Smooth muscle cell (in vitro differentiated cells): ENCODE data around the gene TTLL10. TPM values are rescaled to one million over a fixed set of nuclear protein-coding genes. Genes with fewer than 3 reads are reported as not detected.

ENCODE experiments used
- DNase-seq: peaks from one replicate; lab custom pipeline; 2025; ENCODE audit not compliant: unreplicated experiment; lab: John Stamatoyannopoulos, UW
- H2AFZ ChIP-seq: fragments of 200-600 bp; sonication (generic); 2 replicates; pipeline ENCODE4 v1.6.0; 2016; ENCODE audit warnings: antibody characterized with exemption, low read depth, mild to moderate bottlenecking
- H3F3A ChIP-seq: fragments of 200-600 bp; sonication (generic); 2 replicates; pipeline ENCODE4 v1.6.0; 2017; ENCODE audit warnings: antibody characterized with exemption, low read depth
- H3K27ac ChIP-seq: fragments of 200-600 bp; sonication (generic); 2 replicates; pipeline ENCODE4 v1.5.1; 2016; ENCODE audit warnings: low read depth, mild to moderate bottlenecking
- H3K27me3 ChIP-seq: fragments of 200-600 bp; sonication (generic); 2 replicates; pipeline ENCODE4 v1.6.1; 2016; ENCODE audit warnings: low read depth, mild to moderate bottlenecking
- H3K36me3 ChIP-seq: fragments of 200-600 bp; sonication (generic); 2 replicates; pipeline ENCODE4 v1.5.1; 2016; ENCODE audit warnings: low read depth
- H3K4me1 ChIP-seq: fragments of 200-600 bp; sonication (generic); 2 replicates; pipeline ENCODE4 v1.5.1; 2016; ENCODE audit warnings: low read depth
- H3K4me2 ChIP-seq: fragments of 200-600 bp; sonication (generic); 2 replicates; pipeline ENCODE4 v1.6.0; 2016; ENCODE audit warnings: mild to moderate bottlenecking
- H3K4me3 ChIP-seq: fragments of 200-600 bp; sonication (generic); 2 replicates; pipeline ENCODE4 v1.5.1; 2016; ENCODE audit warnings: mild to moderate bottlenecking
- H3K79me2 ChIP-seq: fragments of 200-600 bp; sonication (generic); 2 replicates; pipeline ENCODE4 v1.6.0; 2016; ENCODE audit warnings: low read depth, mild to moderate bottlenecking
- H3K9ac ChIP-seq: fragments of 200-600 bp; sonication (generic); 2 replicates; pipeline ENCODE4 v1.6.0; 2016; ENCODE audit warnings: low read depth
- H3K9me3 ChIP-seq: fragments of 200-600 bp; sonication (generic); replicated peaks from 2 replicates; pipeline ENCODE4 v1.5.1; 2016; ENCODE audit warnings: low read depth
- H4K20me1 ChIP-seq: fragments of 200-600 bp; sonication (generic); 2 replicates; pipeline ENCODE4 v1.6.0; 2016; ENCODE audit warnings: low read depth
- WGBS: methylation state at CpG from one replicate; pipeline ENCODE4 v1.1.7; 2016; ENCODE audit warnings: low lambda C conversion rate; 5-methylcytosine and 5-hydroxymethylcytosine counted together
- polyA plus RNA-seq: library from polyadenylated mRNA; unstranded; fragments of >200 nt; fragmentation: Nextera tagmentation; extraction: Ambion mirVana; gene quantifications from 2 replicates; pipeline ENCODE4 v1.2.1, GENCODE V29; 2016
- total RNA-seq: library from RNA; depleted of rRNA; stranded (reverse); fragments of >200 nt; gene quantifications from 2 replicates; pipeline ENCODE4 v1.2.3, GENCODE V29; 2014
- TF ChIP-seq, protein P1 (sequence below): fragments of 200-600 bp; sonication (generic); IDR thresholded peaks from 2 replicates; pipeline ENCODE4 v1.5.1; 2017; ENCODE audit warnings: borderline replicate concordance, mild to moderate bottlenecking, antibody characterized with exemption; ENCODE audit not compliant: insufficient read depth, poor library complexity, severe bottlenecking

TTLL10 gene
- total and polyA plus RNA-seq, 2 experiments from 2014 or later = not detected

DNA sequence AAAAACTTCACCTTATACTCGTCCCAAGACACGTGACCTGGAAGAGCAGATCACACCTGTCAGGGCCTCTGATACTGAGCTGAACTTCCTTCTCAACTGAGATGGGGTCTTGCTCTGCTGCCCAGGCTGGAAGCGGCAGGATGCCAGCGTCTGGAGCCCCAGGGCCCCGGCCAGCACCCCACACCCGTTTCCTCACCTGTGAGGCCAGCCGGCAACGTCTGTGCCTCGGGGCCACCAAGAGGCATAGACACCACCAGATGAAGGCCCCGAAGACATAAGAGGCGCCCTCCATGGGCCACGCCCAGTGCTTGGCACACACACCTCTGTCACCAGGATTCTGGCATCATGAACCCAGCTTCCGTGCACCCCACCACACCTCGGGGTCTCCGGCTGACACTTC, 49.6 kb downstream of the TTLL10 start:
- Histone ChIP-seq H3K27ac (no peak overlapping the region), H3K4me2 (no peak overlapping the region), H3K4me1 (no peaks in the 10 kb centered on the region), H3K36me3 (no peaks in the 10 kb centered on the region), H3K4me3 (no peak overlapping the region), H4K20me1 (peaks cover 59% of the 10 kb centered on the region), H3F3A (no peaks in the 10 kb centered on the region), H3K79me2 (peaks cover 39% of the 10 kb centered on the region), H3K9me3 (no peaks in the 10 kb centered on the region), H2AFZ (no peak overlapping the region), H3K9ac (no peak overlapping the region), H3K27me3 (no peaks in the 10 kb centered on the region)
- DNase-seq = no peak
- TF ChIP-seq, protein P1, sequence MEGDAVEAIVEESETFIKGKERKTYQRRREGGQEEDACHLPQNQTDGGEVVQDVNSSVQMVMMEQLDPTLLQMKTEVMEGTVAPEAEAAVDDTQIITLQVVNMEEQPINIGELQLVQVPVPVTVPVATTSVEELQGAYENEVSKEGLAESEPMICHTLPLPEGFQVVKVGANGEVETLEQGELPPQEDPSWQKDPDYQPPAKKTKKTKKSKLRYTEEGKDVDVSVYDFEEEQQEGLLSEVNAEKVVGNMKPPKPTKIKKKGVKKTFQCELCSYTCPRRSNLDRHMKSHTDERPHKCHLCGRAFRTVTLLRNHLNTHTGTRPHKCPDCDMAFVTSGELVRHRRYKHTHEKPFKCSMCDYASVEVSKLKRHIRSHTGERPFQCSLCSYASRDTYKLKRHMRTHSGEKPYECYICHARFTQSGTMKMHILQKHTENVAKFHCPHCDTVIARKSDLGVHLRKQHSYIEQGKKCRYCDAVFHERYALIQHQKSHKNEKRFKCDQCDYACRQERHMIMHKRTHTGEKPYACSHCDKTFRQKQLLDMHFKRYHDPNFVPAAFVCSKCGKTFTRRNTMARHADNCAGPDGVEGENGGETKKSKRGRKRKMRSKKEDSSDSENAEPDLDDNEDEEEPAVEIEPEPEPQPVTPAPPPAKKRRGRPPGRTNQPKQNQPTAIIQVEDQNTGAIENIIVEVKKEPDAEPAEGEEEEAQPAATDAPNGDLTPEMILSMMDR = no peak
- WGBS = 97% methylated on average over 15 of the region's 15 CpGs

DNA sequence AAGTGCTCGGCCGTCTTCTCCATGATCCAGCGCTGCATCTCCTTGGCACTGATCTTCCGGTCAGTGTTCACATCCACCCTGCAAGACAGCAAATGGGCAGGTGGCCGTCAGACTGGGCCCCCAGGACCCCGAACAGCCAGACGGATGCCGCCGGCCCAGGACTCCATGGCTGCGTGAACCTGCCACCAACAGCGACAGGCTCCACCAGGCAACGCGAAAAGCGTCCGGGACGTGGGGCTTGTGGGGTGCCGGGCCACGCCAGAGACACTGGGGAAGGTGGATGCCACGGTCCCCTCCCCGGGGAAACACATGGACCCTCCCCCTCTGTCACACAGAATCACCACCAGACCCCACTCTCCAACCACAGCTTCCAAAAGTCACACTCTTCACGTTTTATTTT, 50.2 kb downstream of the TTLL10 start:
- H3K4me3 ChIP-seq = no peak overlapping the region
- H3K27me3 ChIP-seq = no peaks in the 10 kb centered on the region
- H3K79me2 ChIP-seq = peaks cover 45% of the 10 kb centered on the region
- no peaks in the 10 kb centered on the region for H3F3A ChIP-seq
- TF ChIP-seq, protein P1 = no peak
- H3K9ac ChIP-seq = no peak overlapping the region
- WGBS = 97% methylated on average over 16 of the region's 21 CpGs
- H3K36me3 ChIP-seq = no peaks in the 10 kb centered on the region
- H3K27ac ChIP-seq = no peak overlapping the region
- peaks cover 59% of the 10 kb centered on the region for H4K20me1 ChIP-seq
- no peaks in the 10 kb centered on the region for H3K4me1 ChIP-seq
- H3K4me2 ChIP-seq = no peak overlapping the region
- no peak overlapping the region for H2AFZ ChIP-seq
- H3K9me3 ChIP-seq = no peaks in the 10 kb centered on the region
- DNase-seq = no peak

DNA sequence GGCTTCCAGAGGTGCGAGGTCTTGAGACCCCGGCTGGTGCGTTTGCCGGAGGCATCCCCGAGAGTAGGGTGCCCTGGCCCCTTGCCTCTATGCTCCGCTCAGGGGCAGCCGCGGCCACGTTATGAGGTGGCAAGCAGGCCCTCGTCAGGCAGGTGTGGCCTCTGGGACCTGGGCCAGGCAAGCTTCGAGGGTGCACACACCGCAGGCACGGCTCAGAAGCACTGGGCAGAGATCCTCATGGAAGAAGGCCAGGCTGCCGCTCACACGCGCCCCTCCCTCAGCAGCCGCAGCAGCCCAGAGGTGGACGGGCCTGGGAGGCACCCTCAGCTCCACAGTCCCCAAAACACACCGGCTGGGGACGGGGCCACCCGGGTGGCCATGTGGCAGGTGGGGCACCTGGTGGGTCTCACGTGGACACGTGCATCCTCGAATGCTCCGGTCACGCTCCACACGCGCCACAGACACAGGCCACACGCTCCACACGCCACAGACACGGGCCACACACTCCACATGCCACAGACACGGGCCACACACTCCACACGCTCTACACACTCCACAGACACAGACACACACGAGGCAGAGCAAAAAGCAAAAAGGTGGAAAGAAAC, 51.7 kb downstream of the TTLL10 start:
- WGBS = 98% methylated on average over 28 of the region's 34 CpGs
- TF ChIP-seq, protein P1 = no peak

DNA sequence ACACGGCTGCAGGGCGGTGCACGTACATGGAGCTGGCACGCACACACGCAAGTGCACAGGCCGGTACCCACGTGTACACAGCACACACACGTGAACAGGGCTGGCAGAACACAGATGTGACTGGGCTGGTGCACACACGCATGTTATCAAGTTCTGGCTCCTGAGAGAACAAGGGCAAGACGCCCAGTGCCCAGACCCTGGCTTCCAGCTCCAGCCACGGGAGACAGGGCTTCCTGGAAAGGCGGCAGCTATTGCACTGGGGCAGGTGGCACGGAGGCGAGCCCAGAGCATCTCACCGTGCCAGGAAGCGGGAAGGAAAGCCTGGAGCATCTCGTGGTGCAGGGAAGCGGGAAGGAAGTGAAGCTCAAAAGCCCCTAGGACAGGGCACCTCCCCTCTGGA, 52.2 kb downstream of the TTLL10 start:
- H3F3A ChIP-seq = no peaks in the 10 kb centered on the region
- H3K36me3 ChIP-seq = no peaks in the 10 kb centered on the region
- no peaks in the 10 kb centered on the region for H3K9me3 ChIP-seq
- peaks cover 65% of the 10 kb centered on the region for H3K79me2 ChIP-seq
- 99% methylated on average over 18 of the region's 18 CpGs for WGBS
- peaks cover 5% of the 10 kb centered on the region for H3K4me1 ChIP-seq
- H3K4me2 ChIP-seq = no peak overlapping the region
- H2AFZ ChIP-seq = no peak overlapping the region
- no peak overlapping the region for H3K4me3 ChIP-seq
- TF ChIP-seq, protein P1 = no peak
- no peak overlapping the region for H3K9ac ChIP-seq
- H3K27me3 ChIP-seq = no peaks in the 10 kb centered on the region
- no peak for DNase-seq
- H3K27ac ChIP-seq = no peak overlapping the region
- H4K20me1 ChIP-seq = peaks cover 63% of the 10 kb centered on the region

More for the DNA sequence above, 51.7 kb downstream of the TTLL10 start:
- H3K4me1 ChIP-seq = no peaks in the 10 kb centered on the region
- no peak overlapping the region for H3K27ac ChIP-seq
- H3K4me2 ChIP-seq = no peak overlapping the region
- H3K27me3 ChIP-seq = no peaks in the 10 kb centered on the region
- H2AFZ ChIP-seq = no peak overlapping the region
- DNase-seq = no peak
- peaks cover 60% of the 10 kb centered on the region for H3K79me2 ChIP-seq
- no peak overlapping the region for H3K4me3 ChIP-seq
- H3K36me3 ChIP-seq = no peaks in the 10 kb centered on the region
- H4K20me1 ChIP-seq = peaks cover 65% of the 10 kb centered on the region
- H3K9me3 ChIP-seq = no peaks in the 10 kb centered on the region
- no peaks in the 10 kb centered on the region for H3F3A ChIP-seq
- H3K9ac ChIP-seq = no peak overlapping the region
